Measurements from ENCODE around the gene RELCH. TPM values are rescaled to one million over a fixed set of nuclear protein-coding genes. Genes with fewer than 3 reads are reported as not detected.

Gene RELCH
- total RNA-seq, 1 donor from 2014 or later, result 33.6 TPM

DNA sequence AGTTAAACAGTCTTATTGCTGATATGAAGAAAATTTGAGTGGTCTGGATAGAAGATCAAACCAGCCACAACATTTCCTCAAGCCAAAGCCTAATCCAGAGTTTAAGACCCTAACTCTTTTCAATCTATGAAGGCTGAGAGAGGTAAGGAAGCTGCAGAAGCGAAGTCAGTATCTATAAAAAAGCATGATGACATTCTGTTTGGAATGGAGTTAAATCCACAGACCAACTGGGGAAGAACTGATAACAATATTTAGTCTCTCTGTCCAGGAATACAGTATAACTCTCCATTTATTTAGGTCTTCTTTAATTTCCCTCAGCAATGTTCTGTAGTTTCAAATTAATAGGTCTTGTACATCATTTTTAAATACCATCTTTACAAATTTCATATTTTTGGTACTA, 16.2 kb upstream of the RELCH start:
- Mint-ChIP-seq H3K4me1 (peaks cover 4% of the 10 kb centered on the region), H3K27ac (no peak overlapping the region), H3K4me3 (no peak overlapping the region), H3K36me3 (peaks cover 10% of the 10 kb centered on the region), H3K27me3 (ENCODE audit: low read depth) (no peaks in the 10 kb centered on the region), H3K9me3 (peaks cover 10% of the 10 kb centered on the region)
- TF ChIP-seq, protein P1, sequence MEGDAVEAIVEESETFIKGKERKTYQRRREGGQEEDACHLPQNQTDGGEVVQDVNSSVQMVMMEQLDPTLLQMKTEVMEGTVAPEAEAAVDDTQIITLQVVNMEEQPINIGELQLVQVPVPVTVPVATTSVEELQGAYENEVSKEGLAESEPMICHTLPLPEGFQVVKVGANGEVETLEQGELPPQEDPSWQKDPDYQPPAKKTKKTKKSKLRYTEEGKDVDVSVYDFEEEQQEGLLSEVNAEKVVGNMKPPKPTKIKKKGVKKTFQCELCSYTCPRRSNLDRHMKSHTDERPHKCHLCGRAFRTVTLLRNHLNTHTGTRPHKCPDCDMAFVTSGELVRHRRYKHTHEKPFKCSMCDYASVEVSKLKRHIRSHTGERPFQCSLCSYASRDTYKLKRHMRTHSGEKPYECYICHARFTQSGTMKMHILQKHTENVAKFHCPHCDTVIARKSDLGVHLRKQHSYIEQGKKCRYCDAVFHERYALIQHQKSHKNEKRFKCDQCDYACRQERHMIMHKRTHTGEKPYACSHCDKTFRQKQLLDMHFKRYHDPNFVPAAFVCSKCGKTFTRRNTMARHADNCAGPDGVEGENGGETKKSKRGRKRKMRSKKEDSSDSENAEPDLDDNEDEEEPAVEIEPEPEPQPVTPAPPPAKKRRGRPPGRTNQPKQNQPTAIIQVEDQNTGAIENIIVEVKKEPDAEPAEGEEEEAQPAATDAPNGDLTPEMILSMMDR (IDR thresholded peaks at IDR 0.05; ENCODE audit: unreplicated experiment), result no peak
- no peak for DNase-seq (ENCODE audit: low spot score in 2 of 2, unreplicated experiment in 2 of 2)

DNA sequence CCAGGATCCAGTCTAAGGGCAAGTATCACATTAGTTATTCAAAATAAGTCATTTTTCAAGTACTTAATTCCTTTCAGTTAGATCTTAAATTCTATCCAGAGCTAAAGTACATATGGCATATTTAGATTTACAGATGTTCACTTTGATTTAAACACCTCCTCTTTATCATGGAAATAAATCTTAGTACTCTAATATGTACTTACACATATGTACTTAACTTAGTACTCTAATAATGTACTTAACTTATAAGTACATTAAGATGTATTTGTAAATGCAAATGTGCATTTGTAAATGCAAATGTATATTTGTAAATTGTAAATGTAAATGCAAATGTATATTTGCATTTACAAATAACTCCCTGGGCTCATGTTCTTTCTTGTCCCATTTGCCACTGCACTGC, 14.8 kb upstream of the RELCH start:
- DNase-seq (ENCODE audit: low spot score in 2 of 2, unreplicated experiment in 2 of 2), result no peak
- Mint-ChIP-seq H3K27me3 (ENCODE audit: low read depth) (no peaks in the 10 kb centered on the region), H3K4me1 (peaks cover 4% of the 10 kb centered on the region), H3K9me3 (no peaks in the 10 kb centered on the region), H3K27ac (no peak overlapping the region), H3K4me3 (no peak overlapping the region), H3K36me3 (peaks cover 3% of the 10 kb centered on the region)
- TF ChIP-seq, protein P1 (IDR thresholded peaks at IDR 0.05; ENCODE audit: unreplicated experiment), result no peak

DNA sequence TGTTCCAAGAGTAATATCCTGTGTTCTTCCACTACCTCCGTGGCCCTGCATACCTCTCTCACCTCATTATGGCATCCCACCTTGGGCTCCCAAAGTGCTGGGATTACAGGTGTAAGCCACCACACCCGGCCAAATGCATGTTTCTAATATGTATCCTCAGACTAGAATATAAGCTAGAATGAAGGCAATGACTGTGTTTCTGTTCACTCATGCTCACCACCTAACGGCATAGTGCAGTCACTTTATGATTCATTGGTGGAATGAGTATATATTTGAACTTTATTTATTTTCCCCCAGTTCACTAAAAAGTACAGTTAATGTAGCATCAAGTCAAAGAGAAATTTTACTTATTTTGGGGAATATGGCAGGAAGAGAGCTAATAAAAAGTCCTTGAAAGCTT, 11.5 kb upstream of the RELCH start:
- Mint-ChIP-seq H3K27me3 (ENCODE audit: low read depth) (no peaks in the 10 kb centered on the region), H3K27ac (no peak overlapping the region), H3K9me3 (no peaks in the 10 kb centered on the region), H3K4me3 (no peak overlapping the region), H3K36me3 (peaks cover 5% of the 10 kb centered on the region), H3K4me1 (peaks cover under 1% of the 10 kb centered on the region)
- DNase-seq (ENCODE audit: low spot score in 2 of 2, unreplicated experiment in 2 of 2), result no peak
- TF ChIP-seq, protein P1 (IDR thresholded peaks at IDR 0.05; ENCODE audit: unreplicated experiment), result no peak

DNA sequence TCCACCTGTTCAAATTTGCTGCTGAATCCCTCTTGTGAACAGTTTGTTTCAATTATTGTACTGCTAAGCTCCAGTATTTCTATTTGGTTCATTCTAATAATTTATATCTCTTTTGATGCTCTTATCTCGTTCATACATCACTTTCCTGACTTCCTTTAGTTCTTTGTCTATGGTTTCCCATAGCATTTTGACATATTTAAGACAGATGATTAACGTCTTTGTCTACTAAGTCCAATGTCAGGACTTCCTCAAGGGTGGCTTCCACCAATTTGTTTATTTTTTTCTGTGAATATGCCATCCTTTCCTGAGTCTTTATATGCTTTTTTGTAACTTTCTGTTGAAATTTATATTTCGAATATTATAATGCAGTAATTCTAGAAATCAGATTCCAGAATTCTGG, 9.8 kb upstream of the RELCH start:
- no peak for DNase-seq (ENCODE audit: low spot score in 2 of 2, unreplicated experiment in 2 of 2)
- H3K27me3 Mint-ChIP-seq (ENCODE audit: low read depth), result no peaks in the 10 kb centered on the region
- H3K36me3 Mint-ChIP-seq, result peaks cover 5% of the 10 kb centered on the region
- H3K27ac Mint-ChIP-seq, result no peak overlapping the region
- no peaks in the 10 kb centered on the region for H3K9me3 Mint-ChIP-seq
- no peak overlapping the region for H3K4me3 Mint-ChIP-seq
- TF ChIP-seq, protein P1 (IDR thresholded peaks at IDR 0.05; ENCODE audit: unreplicated experiment), result no peak
- no peaks in the 10 kb centered on the region for H3K4me1 Mint-ChIP-seq

DNA sequence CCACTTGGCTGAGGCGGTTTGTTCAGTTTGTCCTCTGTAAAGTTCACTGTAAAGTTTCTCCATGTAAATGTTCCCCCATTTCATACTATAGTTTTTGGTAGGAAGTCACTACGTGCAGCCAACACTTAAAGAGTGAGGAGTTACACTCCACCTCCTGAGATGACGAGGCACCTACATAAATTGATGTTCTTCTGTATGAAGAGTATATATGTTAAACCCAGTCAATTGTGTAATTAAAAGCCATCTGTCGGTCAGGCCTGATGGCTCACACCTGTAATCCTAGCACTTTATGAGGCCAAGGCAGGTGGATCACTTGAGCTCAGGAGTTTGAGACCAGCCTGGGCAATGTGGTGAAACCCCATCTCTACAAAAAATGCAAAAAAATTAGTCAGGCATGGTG, 7.8 kb upstream of the RELCH start:
- no peak for DNase-seq (ENCODE audit: low spot score in 2 of 2, unreplicated experiment in 2 of 2)
- H3K4me3 Mint-ChIP-seq, result no peak overlapping the region

More for the DNA sequence above, 7.8 kb upstream of the RELCH start:
- peaks cover 3% of the 10 kb centered on the region for H3K36me3 Mint-ChIP-seq
- TF ChIP-seq, protein P1 (IDR thresholded peaks at IDR 0.05; ENCODE audit: unreplicated experiment), result no peak
- no peak overlapping the region for H3K27ac Mint-ChIP-seq
- H3K27me3 Mint-ChIP-seq (ENCODE audit: low read depth), result no peaks in the 10 kb centered on the region
- H3K4me1 Mint-ChIP-seq, result peaks cover 4% of the 10 kb centered on the region
- H3K9me3 Mint-ChIP-seq, result no peaks in the 10 kb centered on the region
